Measurements from ENCODE around the gene PTPRE.

GRCh38 chr10:127991543-127992255 is 84.8 kb downstream of the PTPRE start:
- TF ChIP-seq CTCF (IDR thresholded peaks at IDR 0.05) (no peak), POLR2A (IDR thresholded peaks at IDR 0.05) (no peak)
